Activated CD4-positive, alpha-beta T cell treated with anti-CD3 and anti-CD28 coated beads, Interleukin-10, Interleukin-2, amounts not matched to agents 100 ng/mL and 50 ng/mL, durations not matched to agents 16 hours and 8 hours (primary cell): ENCODE data around the gene SLC25A21.
"Not testable (repeated sequence)": the region's sequence is repeated elsewhere in the genome, so short reads cannot be mapped to it uniquely, and the experiment has no call there.

Experiments
- DNase-seq: peaks from one replicate; pipeline ENCODE4 v3.0.0-alpha.2; 2020

Gene SLC25A21

GRCh38 chr14:37172024-37172869 is at the start of gene SLC25A21:
TSS of gene SLC25A21 (minus strand) at chr14:37172606.
- peak; percentile 3 for DNase-seq

- DNase-seq = no peak
These were observed 48.7 kb upstream of the SLC25A21 start for GRCh38 chr14:37221073-37221472.

DNA sequence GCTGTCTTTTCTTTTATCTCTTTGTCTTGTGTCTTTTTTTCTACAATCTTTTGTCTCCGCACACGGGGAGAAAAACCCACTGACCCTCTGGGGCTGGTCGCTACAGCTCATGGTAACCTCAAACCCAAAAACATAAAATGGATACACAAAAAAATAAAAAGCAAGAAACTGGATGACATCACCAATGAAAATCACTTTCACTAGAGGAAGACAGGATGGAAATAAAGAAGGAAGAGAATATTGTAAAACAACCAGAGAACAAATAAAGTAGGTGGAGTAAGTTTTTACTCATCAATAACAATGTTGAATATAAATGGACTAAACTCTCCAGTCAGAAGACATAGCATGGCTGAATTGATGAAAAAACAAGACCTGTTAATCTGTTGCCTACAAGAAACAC is 42.9 kb upstream of the SLC25A21 start:
- DNase-seq = no peak

DNA sequence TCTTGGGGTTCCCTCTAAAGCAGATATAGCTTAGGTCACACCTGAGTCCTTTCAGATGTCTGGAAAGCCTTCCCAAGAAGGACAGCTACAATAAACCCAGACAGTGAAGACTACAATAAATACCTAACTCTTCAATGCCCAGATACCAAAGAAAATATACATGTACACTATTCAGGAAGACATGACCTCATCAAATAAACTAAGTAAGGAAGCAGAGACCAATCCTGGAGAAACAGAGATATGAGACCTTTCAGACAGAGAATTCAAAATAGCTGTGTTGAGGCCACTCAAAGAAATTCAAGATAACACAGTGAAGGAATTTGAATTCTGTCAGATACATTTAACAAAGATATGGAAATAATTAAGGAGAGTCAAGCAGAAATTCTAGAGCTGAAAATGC is 40.6 kb upstream of the SLC25A21 start:
- no peak for DNase-seq

GRCh38 chr14:37210448-37210847 is 38.0 kb upstream of the SLC25A21 start:
- DNase-seq = no peak

GRCh38 chr14:37209617-37210016 is 37.2 kb upstream of the SLC25A21 start:
- not testable (repeated sequence) for DNase-seq

DNA sequence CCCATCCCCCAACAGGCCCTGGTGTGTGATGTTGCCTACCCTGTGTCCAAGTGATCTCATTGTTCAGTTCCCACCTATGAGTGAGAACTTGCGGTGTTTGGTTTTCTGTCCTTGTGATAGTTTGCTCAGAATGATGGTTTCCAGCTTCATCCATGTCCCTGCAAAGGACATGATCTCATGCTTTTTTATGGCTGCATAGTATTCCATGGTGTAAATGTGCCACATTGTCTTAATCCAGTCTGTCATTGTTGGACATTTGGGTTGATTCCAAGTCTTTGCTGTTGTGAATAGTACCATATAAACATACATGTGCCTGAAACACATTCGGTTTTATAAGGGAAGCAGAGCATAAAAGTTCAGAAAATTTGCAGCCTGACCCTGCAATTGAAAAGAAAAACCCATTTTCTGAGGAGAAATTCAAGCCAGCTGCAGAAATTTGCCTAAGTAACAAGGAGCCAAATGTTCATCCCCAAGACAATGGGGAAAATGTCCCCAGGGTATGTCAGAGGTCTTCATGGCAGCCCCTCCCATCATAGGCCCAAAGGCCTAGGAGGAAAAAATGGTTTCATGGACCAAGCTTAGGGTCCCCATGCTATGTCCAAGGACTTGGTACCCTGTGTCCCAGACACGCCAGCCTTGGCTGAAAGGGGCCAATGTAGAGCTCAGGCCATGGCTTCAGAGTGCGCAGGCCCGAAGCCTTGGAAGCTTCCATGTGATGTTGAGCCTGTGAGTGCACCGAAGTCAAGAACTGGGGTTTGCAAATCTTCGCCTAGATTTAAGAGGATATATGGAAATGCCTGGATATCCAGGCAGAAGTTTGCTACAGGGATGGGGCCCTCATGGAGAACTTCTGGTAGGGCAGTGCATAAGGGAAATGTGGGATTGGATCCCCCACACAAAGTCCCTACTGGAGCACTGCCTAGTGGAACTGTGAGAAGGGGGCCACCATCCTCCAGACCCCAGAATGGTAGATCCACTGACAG is 33.5 kb upstream of the SLC25A21 start:
- DNase-seq = not testable (repeated sequence)

GRCh38 chr14:37203423-37203822 is 31.0 kb upstream of the SLC25A21 start:
- DNase-seq = no peak

DNA sequence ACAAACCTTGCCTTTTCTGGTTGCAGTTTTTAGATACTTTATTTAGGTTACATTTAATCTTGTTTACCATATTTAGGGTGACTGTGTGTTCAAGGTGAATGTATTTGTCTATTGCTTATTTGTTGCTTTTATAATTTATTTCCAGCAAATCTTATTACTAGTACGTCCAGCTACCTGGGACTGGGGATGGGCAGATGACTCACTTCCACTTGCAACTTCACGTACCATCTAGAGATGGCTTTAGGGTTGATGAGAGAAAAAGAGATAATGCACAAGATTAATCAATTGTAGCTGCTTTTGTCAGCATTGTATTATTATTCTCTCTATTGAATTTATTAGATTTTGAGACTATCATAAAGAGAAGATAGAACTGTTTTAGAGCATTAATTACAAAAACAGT is 30.4 kb upstream of the SLC25A21 start:
- no peak for DNase-seq

GRCh38 chr14:37202265-37202664 is 29.9 kb upstream of the SLC25A21 start:
- no peak for DNase-seq

GRCh38 chr14:37201724-37202123 is 29.3 kb upstream of the SLC25A21 start:
- no peak for DNase-seq

DNA sequence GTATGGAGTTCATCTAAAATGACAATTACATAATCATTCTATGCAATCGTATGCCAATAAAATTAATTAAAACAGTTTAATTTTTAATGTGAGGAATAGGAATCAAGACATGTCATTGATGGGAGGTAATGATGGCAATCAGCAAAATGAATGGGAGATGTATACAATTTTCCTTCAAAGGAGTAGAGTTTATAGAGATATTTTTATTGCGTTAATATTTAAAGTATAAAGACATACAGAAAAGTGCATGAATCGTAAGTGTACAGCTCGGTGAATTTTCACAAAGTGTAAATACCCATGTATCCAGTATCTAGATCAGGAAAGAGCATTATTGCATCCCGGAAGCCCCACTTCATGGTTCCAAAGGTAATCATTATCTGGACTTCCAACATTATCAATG is 26.5 kb upstream of the SLC25A21 start:
- no peak for DNase-seq

DNA sequence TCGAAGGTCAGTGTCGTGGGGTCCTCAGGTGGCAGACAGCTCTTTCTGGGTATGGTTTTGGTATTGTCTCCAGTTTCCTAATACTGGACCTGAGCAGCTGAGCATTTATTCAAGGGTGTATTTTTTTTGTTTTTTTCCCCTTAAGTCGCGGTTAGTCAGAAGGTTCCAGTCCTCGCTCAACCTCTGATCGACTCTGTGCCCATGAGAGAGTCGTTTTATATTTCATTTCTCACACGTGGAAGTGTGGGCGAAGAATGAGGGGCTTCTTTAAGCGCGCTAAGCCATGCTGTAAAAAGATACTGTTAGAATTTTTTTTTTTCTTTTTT is 25.8 kb upstream of the SLC25A21 start:
- no peak for DNase-seq

DNA sequence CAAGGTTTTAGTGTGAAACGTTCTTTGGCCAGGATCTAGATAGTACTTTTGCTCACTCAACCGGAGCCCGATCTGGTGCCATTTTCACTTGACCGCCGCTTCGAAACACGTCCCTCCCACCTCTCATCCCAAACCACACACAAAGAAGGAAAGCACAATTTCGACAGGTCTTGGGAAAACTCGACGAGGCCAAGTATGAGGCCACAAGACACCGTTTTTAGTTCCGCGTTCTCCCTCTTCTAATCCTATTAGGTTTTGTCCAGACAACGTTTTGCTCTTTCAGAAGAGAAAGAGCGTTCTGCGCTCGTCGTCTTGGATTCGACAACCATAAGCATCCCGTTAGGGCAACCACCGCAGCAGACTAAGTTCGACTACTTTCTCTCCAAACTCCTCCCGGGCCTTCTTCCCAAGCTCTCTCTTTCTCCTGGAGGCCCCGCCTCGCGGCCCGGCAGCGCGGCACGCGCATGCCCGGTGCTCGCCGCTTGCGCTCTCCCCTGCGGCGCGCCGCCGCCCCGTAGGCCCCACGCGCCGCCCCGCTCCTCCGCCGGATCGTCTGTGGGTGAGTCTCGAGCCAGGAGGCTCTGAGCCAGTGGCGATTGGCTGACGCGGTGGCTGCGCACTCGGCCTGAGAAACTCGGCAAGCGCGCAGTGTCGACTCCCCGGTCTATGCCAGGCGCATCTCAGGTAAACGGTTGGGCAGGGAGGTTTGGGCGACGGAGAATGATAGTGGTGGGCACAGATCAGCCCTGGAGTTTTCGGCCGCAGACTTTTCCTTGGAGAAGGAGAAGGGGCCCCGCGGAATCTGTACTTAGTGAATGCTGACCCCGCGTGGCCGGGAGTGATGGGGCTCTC is 25.2 kb upstream of the SLC25A21 start, which contains the start of gene MIPOL1:
Gene MIPOL1, plus strand, starts transcription at position 517 of the 852 bp plus-strand sequence. CDS start 49,952 bp downstream, outside the sequence.
- peak; percentile 14 for DNase-seq

DNA sequence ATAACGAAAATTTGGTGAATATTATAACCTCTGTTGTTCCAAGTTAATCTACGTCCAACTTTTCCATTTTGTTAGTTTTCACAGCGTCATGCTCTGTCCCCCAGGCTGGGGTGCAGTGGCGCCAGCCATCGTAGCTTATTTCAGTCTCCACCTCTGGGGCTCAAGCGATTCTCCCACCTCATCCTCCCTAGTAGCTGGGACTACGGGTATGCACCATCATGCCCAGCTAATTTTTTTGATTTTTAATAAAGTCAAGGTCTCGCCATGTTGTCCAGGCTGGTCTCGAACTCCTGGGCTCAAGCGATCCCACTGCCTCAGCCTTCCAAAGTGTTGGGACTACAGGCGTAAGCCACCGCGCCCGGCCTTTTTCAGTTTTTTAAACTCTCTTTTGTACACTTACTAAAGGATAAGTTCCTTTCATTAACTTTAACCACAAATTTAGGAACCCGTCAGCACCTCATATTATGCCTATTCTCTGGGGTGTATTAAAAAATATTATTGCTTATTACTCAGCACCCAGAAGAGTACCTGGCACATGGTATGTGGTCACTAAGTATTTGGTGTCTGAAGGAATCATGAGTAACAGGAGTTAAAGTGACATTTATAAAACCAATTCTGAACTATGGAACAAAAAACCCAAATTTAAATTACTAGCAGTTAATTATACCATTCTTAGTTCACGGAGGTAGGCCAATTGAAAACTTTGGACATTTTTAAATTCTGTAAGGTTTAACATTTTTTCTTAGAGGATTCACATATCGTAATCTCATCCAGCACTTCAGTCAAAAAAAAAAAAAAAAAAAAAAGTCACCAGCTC is 24.4 kb upstream of the SLC25A21 start:
- DNase-seq = no peak

DNA sequence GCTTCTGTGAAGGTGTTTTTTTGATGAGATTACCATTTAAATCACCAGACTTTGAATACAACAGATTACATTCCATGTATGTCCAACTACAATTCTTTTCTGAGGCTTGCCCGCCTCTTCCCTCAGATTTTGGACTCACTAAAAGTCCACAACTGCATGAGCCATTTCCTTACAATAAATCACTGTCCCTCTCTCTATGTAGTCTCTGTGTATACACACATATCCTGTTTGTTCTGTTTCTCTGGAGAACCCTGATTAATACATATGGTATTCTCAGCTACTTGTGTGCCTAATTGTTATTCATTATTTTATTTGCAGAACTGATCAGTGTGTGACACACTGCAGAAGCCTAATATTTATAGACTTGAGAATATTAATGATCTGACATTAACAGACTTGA is 22.9 kb upstream of the SLC25A21 start:
- no peak for DNase-seq

DNA sequence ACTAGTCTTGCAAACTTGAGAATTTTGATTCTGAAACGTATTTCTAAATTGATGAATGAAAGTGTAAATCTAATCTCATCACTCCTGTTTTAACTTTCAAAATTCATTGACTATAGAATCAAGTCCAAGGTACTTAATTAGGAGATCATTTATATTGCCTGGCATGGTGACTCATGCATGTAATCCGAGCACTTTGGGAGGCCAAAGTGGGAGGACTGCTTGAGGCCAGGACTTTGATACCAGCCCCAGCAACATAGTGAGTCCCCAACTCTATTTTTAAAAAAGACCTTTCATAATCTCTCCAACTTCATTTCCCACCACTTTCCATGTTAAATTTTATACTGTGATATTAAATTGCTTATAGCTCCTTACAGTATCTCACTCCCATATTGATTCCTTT is 22.3 kb upstream of the SLC25A21 start:
- no peak for DNase-seq

GRCh38 chr14:37189733-37190132 is 17.3 kb upstream of the SLC25A21 start:
- DNase-seq = not testable (repeated sequence)

DNA sequence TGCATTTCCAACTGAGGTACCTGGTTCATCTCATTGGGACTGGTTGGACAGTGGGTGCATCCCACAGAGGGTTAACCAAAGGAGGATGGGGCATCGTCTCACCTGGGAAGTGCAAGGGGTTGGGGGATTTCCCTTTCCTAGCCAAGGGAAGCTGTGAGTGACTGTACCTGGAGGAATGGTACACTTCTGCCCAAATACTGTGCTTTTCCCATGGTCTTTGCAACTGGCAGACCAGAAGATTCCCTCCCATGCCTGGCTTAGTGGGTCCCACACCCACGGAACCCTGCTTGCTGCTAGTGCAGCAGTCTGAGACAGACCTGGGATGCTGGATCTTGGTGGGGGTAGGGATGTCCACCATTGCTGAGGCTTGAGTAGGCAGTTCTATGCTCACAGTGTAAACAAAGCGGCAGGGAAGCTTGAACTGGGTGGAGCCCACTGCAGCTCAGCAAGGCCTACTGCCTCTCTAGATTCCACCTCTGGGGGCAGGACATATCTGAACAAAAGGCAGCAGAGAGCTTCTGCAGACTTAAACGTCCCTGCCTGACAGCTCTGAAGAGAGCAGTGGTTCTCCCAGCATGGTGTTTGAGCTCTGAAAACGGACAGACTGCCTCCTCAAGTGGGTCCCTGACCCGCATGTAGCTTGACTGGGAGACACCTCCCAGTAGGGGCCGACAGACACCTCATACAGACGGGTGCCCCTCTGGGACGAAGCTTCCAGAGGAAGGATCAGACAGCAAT is 15.6 kb upstream of the SLC25A21 start:
- DNase-seq = not testable (repeated sequence)

DNA sequence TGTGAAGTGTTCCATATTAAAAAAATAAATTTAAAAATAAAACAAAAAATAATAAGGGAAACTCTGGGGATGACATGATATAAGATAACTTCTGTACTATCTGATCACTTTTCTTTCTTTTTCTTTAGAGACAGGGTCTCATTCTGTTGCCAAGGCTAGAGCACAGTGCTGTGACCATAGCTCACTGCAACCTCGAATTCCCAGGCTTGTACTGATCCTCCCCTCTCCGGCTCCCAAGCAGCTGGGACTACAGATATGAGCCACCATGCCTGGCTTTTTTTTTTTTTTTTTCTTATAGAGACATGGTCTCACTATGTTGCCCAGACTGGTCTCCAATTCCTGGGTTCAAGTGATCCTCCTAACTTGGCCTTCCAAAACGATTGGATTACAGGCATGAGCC is 14.9 kb upstream of the SLC25A21 start:
- DNase-seq = no peak

- DNase-seq = no peak
These were observed 14.5 kb upstream of the SLC25A21 start for GRCh38 chr14:37186865-37187264.
